Gastrocnemius medialis (tissue), 4 donors: ENCODE results near the gene SMCHD1.

Experiments
- POLR2A ChIP-seq, 2 donors: fragments of 450-650 bp; IDR thresholded peaks; one replicate each; pipeline ENCODE4 v1.6.1; 2017; ENCODE audit warnings: antibody characterized with exemption in 2 of 2, mild to moderate bottlenecking in 2 of 2, moderate library complexity in 2 of 2
- TF ChIP-seq, protein P1 (sequence below), 5 experiments: fragments of 450-650 bp in 3 of 5; fragments of 200-600 bp in 2 of 5; sonication (generic) in 2 of 5; IDR thresholded peaks in 4 of 5; conservative IDR thresholded peaks in 1 of 5; 1 replicate in 4 of 5; 2 replicates in 1 of 5; pipeline ENCODE4 v1.5.1; 2016 to 2019; ENCODE audit warnings: antibody characterized with exemption in 5 of 5, mild to moderate bottlenecking in 3 of 5, moderate library complexity in 3 of 5

DNA sequence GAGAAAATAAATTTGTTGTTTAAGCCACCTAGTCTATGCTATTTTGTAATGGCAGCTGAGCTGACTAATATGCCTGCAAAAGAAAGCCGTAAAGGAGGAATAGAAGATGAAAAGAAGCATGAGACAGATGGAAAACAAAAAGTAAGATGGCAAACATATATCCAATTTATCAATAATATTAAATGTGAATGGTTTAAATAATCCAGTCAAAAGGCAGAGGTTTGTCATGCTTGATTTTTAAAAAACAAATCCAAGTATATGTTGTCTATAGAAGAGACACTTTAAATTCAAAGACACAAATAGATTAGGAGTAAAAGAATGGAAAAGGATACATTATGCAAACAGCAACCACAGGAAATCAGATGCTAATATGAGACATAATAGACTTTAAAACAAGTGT is 155.9 kb downstream of the SMCHD1 start:
- TF ChIP-seq POLR2A (IDR thresholded peaks at IDR 0.05) = no peak
- TF ChIP-seq, protein P1, sequence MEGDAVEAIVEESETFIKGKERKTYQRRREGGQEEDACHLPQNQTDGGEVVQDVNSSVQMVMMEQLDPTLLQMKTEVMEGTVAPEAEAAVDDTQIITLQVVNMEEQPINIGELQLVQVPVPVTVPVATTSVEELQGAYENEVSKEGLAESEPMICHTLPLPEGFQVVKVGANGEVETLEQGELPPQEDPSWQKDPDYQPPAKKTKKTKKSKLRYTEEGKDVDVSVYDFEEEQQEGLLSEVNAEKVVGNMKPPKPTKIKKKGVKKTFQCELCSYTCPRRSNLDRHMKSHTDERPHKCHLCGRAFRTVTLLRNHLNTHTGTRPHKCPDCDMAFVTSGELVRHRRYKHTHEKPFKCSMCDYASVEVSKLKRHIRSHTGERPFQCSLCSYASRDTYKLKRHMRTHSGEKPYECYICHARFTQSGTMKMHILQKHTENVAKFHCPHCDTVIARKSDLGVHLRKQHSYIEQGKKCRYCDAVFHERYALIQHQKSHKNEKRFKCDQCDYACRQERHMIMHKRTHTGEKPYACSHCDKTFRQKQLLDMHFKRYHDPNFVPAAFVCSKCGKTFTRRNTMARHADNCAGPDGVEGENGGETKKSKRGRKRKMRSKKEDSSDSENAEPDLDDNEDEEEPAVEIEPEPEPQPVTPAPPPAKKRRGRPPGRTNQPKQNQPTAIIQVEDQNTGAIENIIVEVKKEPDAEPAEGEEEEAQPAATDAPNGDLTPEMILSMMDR (IDR thresholded peaks at IDR 0.05 in 4 of 5, conservative IDR thresholded peaks at IDR 0.05 in 1 of 5) = no peak
